Effector CD8-positive, alpha-beta T cell (primary cell): ENCODE results near the gene ADCY9.

Experiments
- DNase-seq: peaks from one replicate; lab custom pipeline; 2025; lab: John Stamatoyannopoulos, UW

Gene ADCY9

GRCh38 chr16:4032768-4033167 is 83.5 kb downstream of the ADCY9 start:
- no peak for DNase-seq

- DNase-seq, result no peak
These were observed 88.1 kb downstream of the ADCY9 start for GRCh38 chr16:4028144-4028543.

- DNase-seq, result no peak
These were observed 89.4 kb downstream of the ADCY9 start for GRCh38 chr16:4026854-4027253.

GRCh38 chr16:4025428-4025827 is 90.8 kb downstream of the ADCY9 start:
- DNase-seq, result no peak

GRCh38 chr16:4021916-4022315 is 94.3 kb downstream of the ADCY9 start:
- no peak for DNase-seq

GRCh38 chr16:4021070-4021779 is 95.0 kb downstream of the ADCY9 start:
- no peak for DNase-seq

GRCh38 chr16:4019371-4019791 is 96.9 kb downstream of the ADCY9 start:
- DNase-seq, result no peak

- DNase-seq, result no peak
These were observed 97.9 kb downstream of the ADCY9 start for GRCh38 chr16:4018391-4018790.

GRCh38 chr16:4017807-4018206 is 98.4 kb downstream of the ADCY9 start:
- DNase-seq, result no peak

- DNase-seq, result no peak
These were observed 99.6 kb downstream of the ADCY9 start for GRCh38 chr16:4016658-4017057.

GRCh38 chr16:4016005-4016352 is 100.3 kb downstream of the ADCY9 start:
- DNase-seq, result no peak

- DNase-seq, result no peak
These were observed 100.8 kb downstream of the ADCY9 start for GRCh38 chr16:4015275-4016004.

GRCh38 chr16:4011940-4012629 is 104.2 kb downstream of the ADCY9 start:
- DNase-seq, result no peak

- DNase-seq, result no peak
These were observed 104.9 kb downstream of the ADCY9 start for GRCh38 chr16:4011225-4011939.

- no peak for DNase-seq
These were observed 105.8 kb downstream of the ADCY9 start for GRCh38 chr16:4010225-4011158.

GRCh38 chr16:4009177-4009576 is 107.1 kb downstream of the ADCY9 start:
- DNase-seq, result no peak

GRCh38 chr16:4008116-4008515 is 108.1 kb downstream of the ADCY9 start:
- DNase-seq, result no peak

GRCh38 chr16:4006397-4006999 is 109.7 kb downstream of the ADCY9 start:
- DNase-seq, result no peak

GRCh38 chr16:4005731-4006130 is 110.5 kb downstream of the ADCY9 start:
- DNase-seq, result no peak

GRCh38 chr16:4005281-4005680 is 111.0 kb downstream of the ADCY9 start:
- DNase-seq, result no peak

GRCh38 chr16:4004206-4004605 is 112.0 kb downstream of the ADCY9 start:
- no peak for DNase-seq
